Natural killer cell (primary cell): ENCODE measurements around the gene HIVEP3. TPM values are rescaled to one million over a fixed set of nuclear protein-coding genes. Genes with fewer than 3 reads are reported as not detected.

ENCODE experiments used
- ATAC-seq, 3 donors: fragments of 150-1000 bp in 2 of 3; fragments of 200-7000 bp in 1 of 3; cut with Tn5 transposase; 1 replicate in 1 of 3; 2 replicates in 2 of 3; pipeline ENCODE4 v1.10.0; 2021; ENCODE audit warnings: mild to moderate bottlenecking in 2 of 3, moderate library complexity in 2 of 3
- DNase-seq, 2 donors: peaks; one replicate each; pipeline versions ENCODE4 v3.0.0 to v3.0.0-alpha.2; 2013 to 2021; ENCODE audit warnings: mixed read lengths in 1 of 2
- H3K27ac ChIP-seq: one replicate; pipeline ENCODE4 v1.5.1; 2013; ENCODE audit warnings: mild to moderate bottlenecking, low read length
- H3K27me3 ChIP-seq: one replicate; pipeline ENCODE4 v1.6.1; 2013; ENCODE audit warnings: low read length; ENCODE audit not compliant: control insufficient read depth, insufficient read depth
- H3K36me3 ChIP-seq: one replicate; pipeline ENCODE4 v1.6.1; 2013; ENCODE audit warnings: low read length; ENCODE audit not compliant: control insufficient read depth, insufficient read depth
- H3K4me1 ChIP-seq: one replicate; pipeline ENCODE4 v1.6.1; 2013; ENCODE audit warnings: low read length; ENCODE audit not compliant: control insufficient read depth, insufficient read depth
- H3K4me3 ChIP-seq: one replicate; pipeline ENCODE4 v1.5.1; 2013; ENCODE audit warnings: low read length
- H3K9me3 ChIP-seq: one replicate; pipeline ENCODE4 v1.6.1; 2013; ENCODE audit warnings: low read length; ENCODE audit not compliant: control insufficient read depth, insufficient read depth
- H3K27ac Mint-ChIP-seq, 2 donors: one replicate each; pipeline ENCODE4 v1.8.0; 2022; ENCODE audit warnings: mild to moderate bottlenecking in 2 of 2, mixed read lengths in 2 of 2, moderate library complexity in 1 of 2
- H3K27me3 Mint-ChIP-seq, 2 donors: one replicate each; pipeline ENCODE4 v1.8.0; 2022; ENCODE audit warnings: low read depth in 2 of 2, mixed read lengths in 2 of 2
- H3K36me3 Mint-ChIP-seq: one replicate; pipeline ENCODE4 v1.8.0; 2022; ENCODE audit warnings: mixed read lengths
- H3K4me1 Mint-ChIP-seq, 2 donors: one replicate each; pipeline ENCODE4 v1.8.0; 2022; ENCODE audit warnings: mixed read lengths in 2 of 2
- H3K4me3 Mint-ChIP-seq: one replicate; pipeline ENCODE4 v1.8.0; 2022; ENCODE audit warnings: mild to moderate bottlenecking, moderate library complexity, mixed read lengths
- H3K9me3 Mint-ChIP-seq, 2 donors: one replicate each; pipeline ENCODE4 v1.8.0; 2022; ENCODE audit warnings: mixed read lengths in 2 of 2
- WGBS: methylation state at CpG from one replicate; pipeline ENCODE4 v1.1.7; 2013; ENCODE audit warnings: missing lambda C conversion rate; ENCODE audit not compliant: insufficient coverage; 5-methylcytosine and 5-hydroxymethylcytosine counted together
- intact Hi-C: fragments of 100-400 bp; cut with micrococcal nuclease; formaldehyde crosslinking; loops from one replicate; pipeline ENCODE4 v1.14.2; 2022
- total RNA-seq, 4 donors: library from RNA; stranded (reverse); fragments of 120-200 nt in 1 of 4; gene quantifications; one replicate each; pipeline versions ENCODE4 v1.2.3 to v1.2.4, GENCODE V29; 2013 to 2022
- TF ChIP-seq, protein P1 (sequence below): fragments of 200-600 bp; IDR thresholded peaks from one replicate; pipeline ENCODE4 v1.8.0; 2022; ENCODE audit warnings: antibody characterized with exemption

HIVEP3 gene
- total RNA-seq, 3 donors from 2014 or later (not counting 1 experiment from before 2014, with no cell fraction given) = 26.2 to 35.2 (median 29.8) TPM

DNA sequence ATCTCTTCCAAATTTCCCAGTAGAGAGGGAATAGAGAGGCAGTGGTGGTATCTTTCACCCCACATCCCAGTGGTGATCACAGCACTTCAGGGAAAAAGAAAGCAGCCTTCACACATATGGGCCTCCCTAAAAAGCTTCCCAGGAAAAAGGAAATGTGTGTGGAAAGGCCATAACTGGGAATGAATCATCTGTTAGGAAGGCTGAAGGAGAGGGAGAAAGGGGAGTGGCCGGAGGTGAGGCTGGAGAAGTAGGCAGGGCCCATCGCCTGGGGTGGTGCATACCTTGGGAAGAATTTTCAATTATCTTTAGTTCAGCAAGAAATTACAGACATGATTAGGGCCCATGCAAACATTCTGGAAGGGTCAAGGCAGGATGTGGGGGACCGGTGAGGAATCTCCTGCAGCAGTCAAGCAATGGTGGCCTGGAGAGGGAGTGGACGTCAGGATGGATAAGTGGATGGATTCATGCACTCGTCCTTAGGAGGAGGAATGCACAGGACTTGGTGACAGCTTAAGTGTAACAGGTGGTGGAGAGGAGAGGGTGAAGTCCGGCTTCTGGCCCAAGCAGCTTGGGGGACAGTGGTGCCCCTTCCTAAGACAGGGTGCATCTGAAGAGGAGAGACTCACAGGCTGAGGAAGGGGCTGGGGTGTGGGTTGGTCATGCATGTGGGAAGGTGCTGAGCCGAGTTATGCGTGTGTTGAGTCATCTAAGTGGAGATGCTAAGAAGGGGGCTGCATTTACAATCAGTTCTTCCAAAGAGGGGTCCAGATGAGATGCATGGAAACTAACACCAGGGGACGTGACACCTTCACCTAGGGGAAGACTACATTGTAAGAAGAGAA is 17.9 kb downstream of the HIVEP3 start:
- peak overlapping the region; percentile 29 for H3K27ac ChIP-seq

DNA sequence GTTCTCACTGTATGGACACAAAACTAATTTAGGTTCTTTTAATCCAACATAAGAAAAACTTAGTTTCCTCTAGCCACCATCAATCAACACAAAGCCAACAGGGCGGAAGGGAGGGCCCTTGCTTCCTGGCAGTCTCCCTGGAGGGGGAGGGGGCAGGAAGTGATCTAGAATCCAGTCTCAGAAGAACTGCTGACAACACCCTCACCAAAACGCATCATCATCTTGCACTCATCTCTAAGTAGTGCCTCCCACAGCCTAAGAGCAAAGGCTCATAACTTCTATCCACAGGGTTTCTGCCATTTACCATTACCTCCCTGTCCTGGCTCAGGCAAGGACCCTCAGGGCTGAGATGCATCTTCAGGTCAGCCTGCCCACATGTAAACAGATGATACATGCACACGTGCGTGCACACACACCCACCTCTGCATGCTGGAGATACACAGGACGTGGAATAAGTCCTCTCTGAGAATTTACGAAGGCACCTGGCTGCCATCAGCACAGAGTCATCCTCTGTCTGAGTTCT is 20.5 kb downstream of the HIVEP3 start:
- TF ChIP-seq, protein P1, sequence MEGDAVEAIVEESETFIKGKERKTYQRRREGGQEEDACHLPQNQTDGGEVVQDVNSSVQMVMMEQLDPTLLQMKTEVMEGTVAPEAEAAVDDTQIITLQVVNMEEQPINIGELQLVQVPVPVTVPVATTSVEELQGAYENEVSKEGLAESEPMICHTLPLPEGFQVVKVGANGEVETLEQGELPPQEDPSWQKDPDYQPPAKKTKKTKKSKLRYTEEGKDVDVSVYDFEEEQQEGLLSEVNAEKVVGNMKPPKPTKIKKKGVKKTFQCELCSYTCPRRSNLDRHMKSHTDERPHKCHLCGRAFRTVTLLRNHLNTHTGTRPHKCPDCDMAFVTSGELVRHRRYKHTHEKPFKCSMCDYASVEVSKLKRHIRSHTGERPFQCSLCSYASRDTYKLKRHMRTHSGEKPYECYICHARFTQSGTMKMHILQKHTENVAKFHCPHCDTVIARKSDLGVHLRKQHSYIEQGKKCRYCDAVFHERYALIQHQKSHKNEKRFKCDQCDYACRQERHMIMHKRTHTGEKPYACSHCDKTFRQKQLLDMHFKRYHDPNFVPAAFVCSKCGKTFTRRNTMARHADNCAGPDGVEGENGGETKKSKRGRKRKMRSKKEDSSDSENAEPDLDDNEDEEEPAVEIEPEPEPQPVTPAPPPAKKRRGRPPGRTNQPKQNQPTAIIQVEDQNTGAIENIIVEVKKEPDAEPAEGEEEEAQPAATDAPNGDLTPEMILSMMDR = no peak
- Histone ChIP-seq H3K27ac (peak overlapping the region; percentile 84), H3K27me3 (no peaks in the 10 kb centered on the region), H3K4me1 (peaks cover 91% of the 10 kb centered on the region), H3K4me3 (no peak overlapping the region), H3K36me3 (no peaks in the 10 kb centered on the region), H3K9me3 (no peaks in the 10 kb centered on the region)
- Mint-ChIP-seq H3K27me3 (no peaks in the 10 kb centered on the region), H3K27ac (peak overlapping the region; percentile 90 to 93), H3K4me1 (peaks cover 92 to 93% of the 10 kb centered on the region in 2 donors), H3K4me3 (peak overlapping the region; percentile 71), H3K9me3 (no peaks in the 10 kb centered on the region), H3K36me3 (no peaks in the 10 kb centered on the region)
- ATAC-seq (peak; percentile 86 to 92 (median 88)), DNase-seq (peak; percentile 51 to 88)
- 23% methylated on average over 5 of the region's 6 CpGs for WGBS
- intact Hi-C loops = loop anchor here (2.0 to 10.0 kb wide), 3 partner anchors 137 to 1037 kb away; no protein-coding TSS in a partner anchor

More for the DNA sequence above, 17.9 kb downstream of the HIVEP3 start:
- Mint-ChIP-seq H3K9me3 (no peaks in the 10 kb centered on the region), H3K4me3 (peak overlapping the region; percentile 62), H3K4me1 (peaks cover 82 to 86% of the 10 kb centered on the region in 2 donors), H3K27me3 (no peaks in the 10 kb centered on the region), H3K36me3 (no peaks in the 10 kb centered on the region), H3K27ac (peak overlapping the region; percentile 90 to 93)
- intact Hi-C loops = no loop called here
- 86% methylated on average over 9 of the region's 9 CpGs for WGBS
- no peak for DNase-seq
- H3K9me3 ChIP-seq = no peaks in the 10 kb centered on the region
- H3K36me3 ChIP-seq = no peaks in the 10 kb centered on the region
- peaks cover 75% of the 10 kb centered on the region for H3K4me1 ChIP-seq
- TF ChIP-seq, protein P1 = no peak
- H3K4me3 ChIP-seq = no peak overlapping the region
- no peak for ATAC-seq
- no peaks in the 10 kb centered on the region for H3K27me3 ChIP-seq

DNA sequence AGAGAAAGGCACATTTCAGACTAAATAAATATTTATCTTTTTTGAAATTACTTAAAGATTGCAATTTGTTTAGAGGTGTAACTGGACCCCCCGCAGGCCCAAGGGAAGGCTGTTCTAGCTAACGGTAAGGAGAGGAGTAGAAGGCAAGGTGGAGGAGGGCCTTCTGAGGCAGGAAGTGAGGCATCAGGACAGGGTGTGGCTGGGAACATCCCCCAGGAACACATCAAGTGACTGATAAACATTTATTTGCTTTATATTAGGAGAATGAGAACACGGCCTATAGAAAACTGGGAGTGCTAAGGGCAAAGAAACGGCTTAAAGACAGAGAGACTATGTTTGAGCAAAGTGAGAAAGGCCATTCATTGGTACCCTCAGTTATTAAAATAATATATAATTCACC is 23.2 kb downstream of the HIVEP3 start:
- Histone ChIP-seq H3K9me3 (no peaks in the 10 kb centered on the region), H3K36me3 (no peaks in the 10 kb centered on the region), H3K27me3 (no peaks in the 10 kb centered on the region), H3K27ac (peak overlapping the region; percentile 84), H3K4me1 (peaks cover 91% of the 10 kb centered on the region), H3K4me3 (no peak overlapping the region)
- DNase-seq (no peak), ATAC-seq (no peak)
- Mint-ChIP-seq H3K36me3 (no peaks in the 10 kb centered on the region), H3K27ac (peak overlapping the region; percentile 90 to 93), H3K27me3 (no peaks in the 10 kb centered on the region), H3K4me3 (peak overlapping the region; percentile 83), H3K4me1 (peaks cover 92 to 93% of the 10 kb centered on the region in 2 donors), H3K9me3 (no peaks in the 10 kb centered on the region)
- 86% methylated on average over 3 of the region's 4 CpGs for WGBS
- TF ChIP-seq, protein P1 = no peak
- intact Hi-C loops = loop anchor here (5.0 to 10.0 kb wide), 2 partner anchors 213 to 1039 kb away; no protein-coding TSS in a partner anchor
